SK-N-MC (cell line): ENCODE results near the gene MYO5C.

Experiments
- DNase-seq: peaks from one replicate; pipeline ENCODE4 v3.0.0-alpha.2; 2011; ENCODE audit warnings: low read depth, low spot score
- H3K27ac ChIP-seq: fragments of 200-600 bp; sonication (generic); 2 replicates; pipeline ENCODE4 v1.5.1; 2016; ENCODE audit warnings: mixed run types
- H3K36me3 ChIP-seq: fragments of 200-600 bp; sonication (generic); 2 replicates; pipeline ENCODE4 v1.6.1; 2017; ENCODE audit warnings: antibody characterized with exemption, low read length, mixed read lengths; ENCODE audit not compliant: insufficient read depth
- H3K4me3 ChIP-seq: fragments of 200-600 bp; sonication (generic); 2 replicates; pipeline ENCODE4 v1.5.1; 2016
- H3K9ac ChIP-seq: fragments of 200-600 bp; sonication (generic); 2 replicates; pipeline ENCODE4 v1.8.0; 2017; ENCODE audit warnings: mixed run types, mixed read lengths; ENCODE audit not compliant: insufficient read length
- H3K9me3 ChIP-seq: fragments of 200-600 bp; sonication (generic); 2 replicates; pipeline ENCODE4 v1.6.1; 2017; ENCODE audit warnings: low read depth, mild to moderate bottlenecking, antibody characterized with exemption, low read length, moderate library complexity, mixed read lengths
- EZH2 ChIP-seq: fragments of 200-600 bp; sonication (generic); IDR thresholded peaks from one replicate; pipeline ENCODE4 v1.6.1; 2017; ENCODE audit warnings: antibody characterized with exemption
- FOXP2 ChIP-seq: optimal IDR thresholded peaks from 2 replicates; pipeline ENCODE3; 2011; ENCODE audit warnings: mild to moderate bottlenecking, moderate library complexity; ENCODE audit not compliant: insufficient read depth; ENCODE audit errors: extremely low read length, control extremely low read depth
- POLR2AphosphoS5 ChIP-seq: IDR thresholded peaks from 2 replicates; pipeline ENCODE4 v1.6.1; 2012; ENCODE audit warnings: mild to moderate bottlenecking, low read depth, low read length, borderline replicate concordance

Gene MYO5C

DNA sequence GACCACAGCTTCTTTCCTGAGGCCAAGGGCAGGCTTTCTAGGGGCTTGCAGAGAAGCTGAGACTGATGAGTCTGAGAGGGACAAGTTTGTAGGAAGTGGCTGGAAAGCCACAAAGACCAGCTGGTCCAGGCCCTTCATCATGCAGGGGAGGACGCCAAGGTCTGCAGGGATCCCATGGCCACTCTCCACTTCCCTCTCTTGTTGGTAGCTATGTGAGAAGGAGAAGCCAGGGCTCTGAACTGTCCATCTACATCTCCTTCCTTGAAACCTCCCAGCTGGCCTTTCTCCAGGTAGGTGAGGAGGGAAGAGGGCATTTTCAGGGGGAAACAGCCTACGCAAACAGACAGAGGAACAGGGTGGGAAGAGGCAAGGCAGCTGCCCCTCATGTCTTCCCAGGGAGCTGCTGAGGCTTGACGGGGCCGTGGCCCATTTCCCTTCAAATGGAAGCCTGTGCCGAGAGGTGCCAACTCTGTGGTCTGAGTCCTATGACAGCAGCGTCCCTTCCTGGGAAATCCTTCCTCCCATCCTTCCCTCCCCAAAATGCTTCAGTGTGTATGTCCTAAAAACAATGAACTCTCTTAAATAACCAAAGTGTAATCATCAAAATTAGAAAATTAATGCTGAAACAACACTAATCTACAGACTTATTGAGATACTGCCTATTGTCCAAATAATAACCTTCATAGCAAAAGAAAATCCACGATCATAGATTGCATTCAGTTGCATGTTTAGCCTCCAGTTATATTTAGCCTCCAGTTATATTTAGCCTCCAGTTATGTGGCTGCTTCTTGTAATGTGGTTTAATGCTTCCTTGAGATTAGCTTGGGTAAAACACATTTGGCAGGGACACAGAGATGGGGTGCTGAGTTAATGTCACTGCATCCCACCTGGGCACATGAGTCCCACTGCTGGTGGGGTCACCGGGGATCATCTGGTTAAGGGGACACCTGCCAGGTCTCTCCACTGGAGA, 140.4 kb downstream of the MYO5C start:
- Histone ChIP-seq H3K36me3 (no peaks in the 10 kb centered on the region), H3K9ac (no peak overlapping the region), H3K4me3 (no peak overlapping the region), H3K9me3 (no peaks in the 10 kb centered on the region), H3K27ac (no peak overlapping the region)
- no peak for TF ChIP-seq POLR2AphosphoS5
- no peak for TF ChIP-seq EZH2
- no peak for TF ChIP-seq FOXP2
- no peak for DNase-seq

DNA sequence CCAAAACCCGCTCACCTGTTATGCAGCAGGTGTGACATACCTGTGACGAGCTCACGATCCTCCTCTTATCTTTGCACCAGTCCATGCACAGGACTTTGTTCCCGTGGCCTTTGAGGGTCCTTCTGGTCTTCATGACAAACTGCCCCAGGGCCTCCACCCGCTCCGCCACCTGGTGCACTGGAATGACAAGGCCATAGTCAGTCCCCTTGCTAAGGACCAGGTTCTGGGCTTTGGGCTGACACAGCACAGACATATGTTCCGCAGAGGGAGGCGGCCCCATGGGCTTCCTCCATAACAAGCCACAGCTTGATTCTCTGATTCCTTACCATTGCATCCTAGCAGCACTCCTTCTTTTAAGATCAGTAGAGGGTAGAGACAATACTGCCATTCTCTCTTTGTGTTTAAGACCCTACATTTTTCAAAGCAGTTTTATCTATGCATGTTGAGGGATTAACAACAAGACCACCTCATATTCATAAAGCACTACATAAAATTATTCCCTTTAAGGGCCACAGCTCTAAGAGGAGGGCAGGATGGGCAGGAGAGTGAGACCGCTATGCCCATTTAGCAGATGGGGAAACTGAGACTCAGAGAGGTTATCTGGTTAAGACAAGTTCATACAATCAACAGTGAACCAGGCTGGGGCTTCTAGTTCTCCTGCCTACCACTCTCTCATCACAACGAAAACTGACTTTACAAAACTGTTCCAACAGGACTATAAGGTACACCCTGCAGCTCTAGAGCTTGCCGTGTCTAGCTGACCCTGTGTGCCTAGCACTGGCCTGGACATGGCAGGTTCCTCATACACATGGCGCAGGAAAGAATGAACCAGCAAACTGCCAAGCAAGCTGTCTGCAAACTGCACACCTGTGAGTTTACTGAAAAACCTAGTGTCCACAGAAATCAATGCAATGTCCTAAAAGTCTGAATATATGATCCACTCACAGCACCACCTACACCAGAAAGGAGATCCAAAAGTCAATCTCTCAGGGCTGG, 141.4 kb downstream of the MYO5C start:
- no peak overlapping the region for H3K9ac ChIP-seq
- H3K36me3 ChIP-seq: no peaks in the 10 kb centered on the region
- TF ChIP-seq EZH2 (no peak), POLR2AphosphoS5 (no peak), FOXP2 (no peak)
- no peak overlapping the region for H3K4me3 ChIP-seq
- no peak overlapping the region for H3K27ac ChIP-seq
- no peaks in the 10 kb centered on the region for H3K9me3 ChIP-seq
- no peak for DNase-seq

DNA sequence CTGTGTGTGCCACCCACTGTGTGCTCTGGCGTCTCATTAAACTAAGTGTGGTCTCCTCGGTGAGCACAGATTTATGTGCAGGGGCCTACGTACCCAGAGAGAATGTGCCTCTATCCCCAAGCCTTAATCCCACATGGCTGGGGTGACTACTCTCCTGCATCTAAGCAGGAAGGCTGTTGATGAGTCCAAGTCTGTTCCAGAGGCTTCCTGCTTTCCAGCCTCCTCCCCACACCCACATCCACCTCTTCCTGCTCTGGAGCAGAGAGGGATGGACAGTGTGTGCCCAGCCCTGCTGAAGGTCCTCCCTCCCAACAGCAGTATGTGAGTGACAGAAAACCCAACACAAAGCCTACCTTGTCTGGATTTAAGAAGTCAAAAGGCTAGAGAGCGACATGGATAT, 144.3 kb downstream of the MYO5C start:
- H3K27ac ChIP-seq: no peak overlapping the region

DNA sequence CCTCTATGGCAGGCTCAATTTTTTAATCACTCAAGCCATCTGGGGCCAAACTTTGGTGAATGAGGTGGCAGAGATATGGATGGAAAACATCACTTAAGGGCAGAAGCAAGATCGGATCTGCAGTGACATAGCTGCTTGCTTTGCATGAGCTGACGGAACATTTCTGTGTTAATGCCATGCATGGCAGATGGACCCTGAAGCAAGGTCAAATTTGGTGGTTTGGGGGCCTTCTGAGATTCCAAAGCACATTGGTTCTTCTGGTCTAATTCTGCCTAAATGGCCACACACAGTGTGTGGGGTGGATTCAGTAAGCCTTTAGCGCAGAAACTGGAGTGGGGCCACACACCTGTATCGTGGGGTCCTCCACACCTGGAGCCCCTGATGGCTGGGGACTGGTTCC, 144.7 kb downstream of the MYO5C start:
- Histone ChIP-seq H3K4me3 (no peak overlapping the region), H3K9ac (no peak overlapping the region), H3K36me3 (no peaks in the 10 kb centered on the region), H3K27ac (no peak overlapping the region), H3K9me3 (no peaks in the 10 kb centered on the region)
- no peak for DNase-seq
- TF ChIP-seq EZH2 (no peak), FOXP2 (no peak), POLR2AphosphoS5 (no peak)

More for the DNA sequence above, 144.3 kb downstream of the MYO5C start:
- TF ChIP-seq EZH2 (no peak), FOXP2 (no peak), POLR2AphosphoS5 (no peak)
- no peak for DNase-seq
- Histone ChIP-seq H3K9ac (no peak overlapping the region), H3K9me3 (no peaks in the 10 kb centered on the region), H3K36me3 (no peaks in the 10 kb centered on the region), H3K4me3 (no peak overlapping the region)

DNA sequence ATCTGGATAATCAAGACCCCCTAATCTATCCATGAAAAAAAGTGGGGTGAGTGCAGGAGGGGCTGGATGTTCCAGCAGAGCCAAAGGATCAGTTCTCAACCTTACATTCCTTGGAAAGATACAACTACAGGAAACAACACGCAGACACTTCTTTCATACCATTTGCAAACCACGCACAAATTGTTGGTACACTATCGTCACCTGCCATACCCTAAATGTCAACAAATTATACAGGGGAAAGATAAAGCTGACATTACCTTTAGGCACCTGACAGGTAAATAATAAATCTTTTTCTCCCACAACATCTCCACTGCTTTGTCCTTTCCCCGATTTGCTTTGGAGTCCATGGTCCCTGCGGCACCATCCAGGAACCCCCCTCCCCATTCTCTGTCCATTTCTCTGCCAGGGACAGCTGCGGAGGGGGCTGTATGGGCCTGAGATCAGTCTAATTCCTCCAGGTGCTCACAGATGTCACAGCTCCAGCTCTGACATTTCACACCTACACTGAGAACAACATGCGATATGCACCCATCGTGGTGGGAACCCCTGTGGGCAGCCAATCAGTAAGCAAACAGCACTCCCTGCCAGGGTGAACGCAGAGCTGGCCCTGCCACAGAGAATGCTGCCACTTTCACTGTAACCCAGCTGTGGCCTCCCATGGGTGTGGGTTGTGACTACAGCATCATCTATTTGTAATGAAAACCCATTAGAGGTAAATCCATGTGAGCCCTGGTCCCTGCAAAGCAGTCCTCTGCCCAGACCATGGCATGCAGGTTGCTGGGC, 145.4 kb downstream of the MYO5C start:
- no peak for DNase-seq
- TF ChIP-seq EZH2 (no peak), POLR2AphosphoS5 (no peak), FOXP2 (no peak)
- Histone ChIP-seq H3K9me3 (no peaks in the 10 kb centered on the region), H3K4me3 (no peak overlapping the region), H3K9ac (no peak overlapping the region), H3K36me3 (no peaks in the 10 kb centered on the region), H3K27ac (no peak overlapping the region)

DNA sequence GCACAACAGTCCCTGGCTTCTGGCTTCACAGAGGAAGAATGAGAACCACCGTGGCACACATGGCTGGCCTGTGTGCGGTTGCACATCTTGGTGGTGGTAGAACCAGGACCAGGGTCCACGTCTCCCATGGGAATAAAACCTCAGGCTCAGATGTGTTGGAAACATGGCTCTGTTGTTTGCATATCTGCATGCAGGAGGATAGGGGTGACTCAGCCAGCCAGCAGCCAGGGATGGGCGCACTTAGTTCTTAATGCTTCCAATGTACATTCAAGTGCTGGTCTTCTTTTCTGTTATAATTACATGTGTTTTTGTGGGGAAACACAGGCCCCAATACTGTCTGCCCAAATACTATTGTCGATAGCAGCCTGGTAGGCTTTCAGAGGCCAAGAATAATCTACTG, 147.2 kb downstream of the MYO5C start:
- TF ChIP-seq POLR2AphosphoS5: no peak
- Histone ChIP-seq H3K9ac (no peak overlapping the region), H3K36me3 (no peaks in the 10 kb centered on the region), H3K4me3 (no peak overlapping the region), H3K27ac (no peak overlapping the region), H3K9me3 (no peaks in the 10 kb centered on the region)
- DNase-seq: no peak

DNA sequence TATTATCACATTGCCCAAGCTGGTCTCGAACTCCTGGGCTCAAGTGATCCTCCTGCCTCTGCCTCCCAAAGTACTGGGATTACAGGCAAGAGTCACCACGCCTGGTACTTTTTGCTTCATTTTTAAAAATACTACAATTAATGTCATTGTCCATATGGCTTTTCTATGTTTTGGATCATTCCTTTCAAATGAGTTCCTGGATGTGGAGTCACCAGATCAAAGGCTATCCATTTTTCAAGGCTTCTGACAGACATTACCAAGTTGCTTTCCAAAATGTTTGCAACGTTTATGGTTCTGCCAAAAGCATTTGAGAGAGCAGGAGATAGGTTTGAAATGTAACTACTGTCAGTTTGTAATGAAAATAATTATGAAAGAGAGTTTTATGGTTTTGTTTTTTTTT, 148.8 kb downstream of the MYO5C start:
- H3K36me3 ChIP-seq: no peaks in the 10 kb centered on the region
- no peak overlapping the region for H3K27ac ChIP-seq
- DNase-seq: no peak
- no peaks in the 10 kb centered on the region for H3K9me3 ChIP-seq
- H3K4me3 ChIP-seq: no peak overlapping the region
- TF ChIP-seq POLR2AphosphoS5 (no peak), FOXP2 (no peak), EZH2 (no peak)
- no peak overlapping the region for H3K9ac ChIP-seq

DNA sequence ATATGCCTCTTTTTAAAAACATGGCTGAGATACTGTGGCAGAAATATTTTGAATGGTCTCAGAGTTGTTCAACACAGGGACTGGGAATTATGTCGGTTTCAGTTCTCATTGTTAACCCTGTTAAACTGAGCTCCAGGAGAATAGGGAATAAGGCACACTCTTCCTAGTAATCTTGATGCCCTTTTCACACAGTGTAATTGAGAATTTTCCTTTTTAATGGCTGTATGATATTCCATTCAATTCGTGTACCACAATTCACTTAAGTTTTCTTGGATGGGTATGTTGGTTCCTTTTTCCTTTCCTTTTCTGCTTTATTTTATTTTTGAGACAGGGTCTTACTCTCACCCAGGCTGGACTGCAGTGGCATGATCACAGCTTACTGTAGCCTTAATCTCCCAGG, 149.3 kb downstream of the MYO5C start:
- DNase-seq: no peak
- Histone ChIP-seq H3K9ac (no peak overlapping the region), H3K36me3 (no peaks in the 10 kb centered on the region), H3K27ac (no peak overlapping the region), H3K9me3 (no peaks in the 10 kb centered on the region), H3K4me3 (no peak overlapping the region)
- TF ChIP-seq FOXP2 (no peak), POLR2AphosphoS5 (no peak), EZH2 (no peak)
